Body of pancreas (tissue), 4 donors: ENCODE measurements around the gene AIP.

ENCODE experiments used
- POLR2A ChIP-seq, 3 donors: fragments of 450-650 bp; IDR thresholded peaks; one replicate each; pipeline ENCODE4 v1.6.1; 2016; ENCODE audit warnings: antibody characterized with exemption in 3 of 3, mild to moderate bottlenecking in 2 of 3
- TF ChIP-seq, protein P1 (sequence below), 7 experiments: fragments of 450-650 bp in 4 of 7; fragments of 200-600 bp in 3 of 7; sonication (generic) in 3 of 7; IDR thresholded peaks; one replicate each; pipeline ENCODE4 v1.5.1; 2016 to 2019; ENCODE audit warnings: antibody characterized with exemption in 7 of 7

DNA sequence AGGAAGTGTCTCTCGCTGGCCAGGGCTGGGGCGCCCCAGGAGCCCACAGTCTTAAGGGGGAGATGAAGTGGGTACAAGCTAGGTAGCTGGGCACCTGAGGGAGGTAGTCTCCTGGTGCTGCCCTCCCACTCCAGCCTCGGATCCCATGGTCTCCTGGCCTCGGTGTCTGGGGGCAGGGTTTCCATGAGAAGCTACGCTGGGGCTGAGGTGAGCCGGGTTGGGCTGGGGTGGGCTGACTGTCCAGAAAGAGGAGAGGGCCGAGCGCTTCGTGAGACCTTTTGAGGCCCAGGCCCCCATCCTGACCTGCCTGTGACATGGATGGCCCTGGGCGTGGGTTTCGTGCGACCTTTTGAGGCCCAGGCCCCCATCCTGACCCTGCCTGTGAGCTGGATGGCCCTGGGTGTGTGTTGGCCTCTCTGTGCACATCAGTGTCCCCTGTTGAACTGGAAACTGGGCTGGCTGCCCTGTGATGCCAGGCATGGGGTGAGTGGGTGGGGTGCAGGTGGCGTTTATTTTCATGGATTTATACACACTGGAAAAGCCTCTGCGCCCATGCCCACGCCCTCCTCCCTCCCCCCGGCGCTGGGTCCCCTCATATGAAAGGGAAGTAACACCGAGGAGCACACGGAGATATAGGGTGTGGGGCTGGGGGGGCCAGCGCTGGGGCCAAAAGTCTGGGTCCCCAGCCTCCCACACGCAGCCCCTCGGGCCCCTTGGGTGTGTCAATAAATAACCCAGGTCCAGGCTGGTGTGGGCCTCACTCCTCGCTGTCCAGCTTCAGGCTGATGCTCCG is 8.6 kb downstream of the AIP start:
- no peak for TF ChIP-seq POLR2A (IDR thresholded peaks at IDR 0.05)
- TF ChIP-seq, protein P1, sequence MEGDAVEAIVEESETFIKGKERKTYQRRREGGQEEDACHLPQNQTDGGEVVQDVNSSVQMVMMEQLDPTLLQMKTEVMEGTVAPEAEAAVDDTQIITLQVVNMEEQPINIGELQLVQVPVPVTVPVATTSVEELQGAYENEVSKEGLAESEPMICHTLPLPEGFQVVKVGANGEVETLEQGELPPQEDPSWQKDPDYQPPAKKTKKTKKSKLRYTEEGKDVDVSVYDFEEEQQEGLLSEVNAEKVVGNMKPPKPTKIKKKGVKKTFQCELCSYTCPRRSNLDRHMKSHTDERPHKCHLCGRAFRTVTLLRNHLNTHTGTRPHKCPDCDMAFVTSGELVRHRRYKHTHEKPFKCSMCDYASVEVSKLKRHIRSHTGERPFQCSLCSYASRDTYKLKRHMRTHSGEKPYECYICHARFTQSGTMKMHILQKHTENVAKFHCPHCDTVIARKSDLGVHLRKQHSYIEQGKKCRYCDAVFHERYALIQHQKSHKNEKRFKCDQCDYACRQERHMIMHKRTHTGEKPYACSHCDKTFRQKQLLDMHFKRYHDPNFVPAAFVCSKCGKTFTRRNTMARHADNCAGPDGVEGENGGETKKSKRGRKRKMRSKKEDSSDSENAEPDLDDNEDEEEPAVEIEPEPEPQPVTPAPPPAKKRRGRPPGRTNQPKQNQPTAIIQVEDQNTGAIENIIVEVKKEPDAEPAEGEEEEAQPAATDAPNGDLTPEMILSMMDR (IDR thresholded peaks at IDR 0.05), result no peak
